Fibroblast of skin of left biceps (primary cell): ENCODE data around the gene DPY30.

Source experiments
- DNase-seq, 2 experiments: peaks; one replicate each; pipeline ENCODE4 v3.0.0-alpha.2; 2013; ENCODE audit warnings: low read depth in 2 of 2

Gene DPY30

DNA sequence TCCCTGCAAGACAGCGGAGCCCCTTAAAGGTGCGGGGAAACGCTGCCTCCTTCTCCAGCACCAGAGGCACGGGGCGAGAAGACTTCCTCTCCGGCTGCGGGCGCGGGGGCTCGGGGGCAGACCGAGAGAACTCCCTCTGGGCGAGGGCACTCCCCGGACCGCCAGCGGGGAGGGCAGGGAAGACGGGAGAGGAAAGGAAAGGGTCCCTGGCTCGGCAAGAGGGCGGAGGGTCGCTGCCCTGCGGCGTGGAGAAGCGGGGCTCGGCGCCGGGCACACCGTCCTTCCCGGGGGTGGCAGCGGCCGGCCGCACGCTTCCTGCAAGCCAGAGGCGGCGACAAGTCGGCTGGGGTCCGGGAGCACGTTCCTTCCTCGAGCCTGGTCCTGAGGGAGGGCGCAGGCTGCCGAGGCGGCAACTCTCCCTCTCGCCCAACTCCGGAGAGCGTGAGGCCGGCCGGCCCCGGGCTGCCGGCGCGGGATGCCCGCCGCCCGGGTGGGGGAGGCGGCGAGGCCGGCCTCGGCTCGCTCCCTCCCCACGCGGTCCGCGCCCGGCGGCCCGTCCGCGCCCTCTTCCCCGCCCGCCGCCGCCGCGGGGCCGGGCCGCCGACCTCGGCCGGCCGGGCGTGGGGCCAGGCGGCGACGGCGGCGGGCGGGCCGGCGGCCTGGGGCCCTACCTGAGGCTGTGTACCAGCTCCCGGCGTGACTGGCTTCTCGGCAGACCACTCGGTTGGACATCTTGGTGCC lies 29.9 kb downstream of the DPY30 start:
- no peak for DNase-seq

DNA sequence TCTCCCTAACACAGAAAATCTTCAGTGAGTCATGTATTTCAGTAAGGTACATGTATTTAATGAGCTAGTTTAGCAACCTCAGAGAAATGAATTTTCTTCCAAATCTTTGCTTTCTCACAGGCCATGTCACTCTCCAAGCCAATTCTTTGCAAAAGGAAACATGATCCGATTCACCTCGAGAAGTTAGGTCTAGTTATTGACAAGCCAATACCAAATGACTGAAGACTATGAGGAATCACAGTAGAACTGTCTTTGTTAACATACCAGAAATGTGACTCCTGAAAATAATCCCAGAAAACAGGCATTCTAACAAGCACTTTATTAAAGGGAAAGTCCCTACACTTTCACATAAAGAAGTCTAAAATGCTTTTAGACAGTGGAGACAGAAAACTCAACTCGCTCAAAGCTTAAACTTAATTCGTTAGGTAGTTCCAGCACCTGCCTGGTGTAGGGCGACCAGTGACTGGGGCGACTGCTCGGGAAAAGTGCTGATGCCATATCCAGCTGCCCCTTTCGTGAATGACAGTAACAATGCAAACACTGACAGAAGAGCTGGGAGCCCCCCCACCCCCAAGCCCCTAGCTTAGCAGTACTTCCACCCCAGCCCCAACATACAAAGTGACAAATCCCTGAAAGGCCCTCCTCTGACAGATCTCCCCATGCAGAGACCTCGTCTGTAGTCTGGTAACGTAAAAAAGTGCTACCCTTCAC lies 30.6 kb downstream of the DPY30 start:
- no peak for DNase-seq

DNA sequence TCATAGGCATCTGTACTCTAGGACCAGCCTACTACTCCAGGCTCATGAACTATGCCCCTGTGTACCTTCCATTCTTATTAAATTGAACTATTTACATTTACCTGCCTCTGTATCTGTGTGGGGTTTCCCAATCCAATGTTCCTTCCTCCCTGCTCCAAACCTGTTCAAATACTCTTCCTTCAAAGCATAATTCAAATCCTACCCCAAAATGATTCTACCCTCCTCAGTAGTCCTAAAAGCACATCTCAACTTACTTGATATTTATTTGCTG lies 32.5 kb downstream of the DPY30 start:
- no peak for DNase-seq

DNA sequence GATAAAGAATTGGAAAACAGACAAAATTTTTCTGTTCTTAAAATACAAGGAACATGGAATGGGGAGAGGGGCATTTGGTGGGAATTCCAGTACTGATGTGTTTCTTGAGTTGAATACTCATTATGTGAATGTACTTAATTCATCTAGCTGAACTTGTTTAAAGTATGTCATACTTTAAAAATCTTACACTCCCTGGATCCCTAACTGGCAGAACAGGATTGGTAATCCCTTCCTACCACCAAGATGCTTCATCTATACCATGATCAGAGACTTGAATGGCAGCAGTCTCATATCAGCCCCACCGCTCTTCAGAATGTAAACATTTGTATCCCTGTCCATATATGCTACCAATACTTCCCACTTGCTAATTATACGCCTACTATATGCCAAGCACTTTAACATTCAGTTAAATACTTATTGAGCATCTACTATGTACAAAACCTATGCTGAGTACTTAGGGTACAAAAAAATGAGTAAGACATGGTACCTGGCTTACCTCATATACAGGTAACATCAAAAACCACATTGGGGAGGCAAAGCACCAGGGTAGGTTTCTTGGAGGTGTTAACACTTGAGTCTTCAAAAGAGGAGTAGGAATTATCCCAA lies 34.1 kb downstream of the DPY30 start:
- DNase-seq: no peak

DNA sequence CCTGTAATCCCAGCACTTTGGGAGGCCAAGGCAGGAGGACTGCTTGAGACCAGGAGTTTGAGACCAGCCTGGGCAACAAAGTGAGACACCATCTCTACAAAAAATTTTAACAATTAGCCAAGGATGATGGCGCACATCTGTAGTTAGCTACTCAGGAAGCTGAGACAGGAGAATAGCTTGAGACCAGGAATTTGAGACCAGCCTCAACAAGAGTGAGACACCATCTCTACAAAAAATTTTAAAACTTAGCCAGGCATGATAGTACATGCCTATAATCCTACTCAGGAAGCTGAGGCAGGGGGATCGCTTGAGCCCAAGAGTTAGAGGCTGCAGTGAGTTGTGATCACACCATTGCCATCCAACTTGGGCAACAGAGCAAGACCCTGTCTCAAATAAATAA lies 35.8 kb downstream of the DPY30 start:
- DNase-seq: no peak

DNA sequence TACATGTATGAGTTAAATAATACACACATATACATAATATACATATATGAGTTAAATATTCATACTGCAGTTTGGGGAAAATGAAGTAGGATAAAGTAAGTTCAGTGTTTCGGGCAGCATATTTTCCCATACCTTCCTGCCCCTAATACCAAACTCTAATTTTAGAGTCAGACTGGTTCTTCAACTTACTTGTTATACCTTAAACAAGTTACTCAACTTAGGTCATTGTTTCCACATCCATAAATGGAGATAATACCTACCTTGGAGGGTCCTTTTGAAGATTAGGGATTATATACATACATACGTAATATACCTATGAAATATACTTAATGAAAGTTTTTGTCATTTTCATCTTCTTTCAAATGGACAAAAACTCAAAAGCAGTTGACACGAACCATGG lies 37.2 kb downstream of the DPY30 start:
- DNase-seq: no peak

DNA sequence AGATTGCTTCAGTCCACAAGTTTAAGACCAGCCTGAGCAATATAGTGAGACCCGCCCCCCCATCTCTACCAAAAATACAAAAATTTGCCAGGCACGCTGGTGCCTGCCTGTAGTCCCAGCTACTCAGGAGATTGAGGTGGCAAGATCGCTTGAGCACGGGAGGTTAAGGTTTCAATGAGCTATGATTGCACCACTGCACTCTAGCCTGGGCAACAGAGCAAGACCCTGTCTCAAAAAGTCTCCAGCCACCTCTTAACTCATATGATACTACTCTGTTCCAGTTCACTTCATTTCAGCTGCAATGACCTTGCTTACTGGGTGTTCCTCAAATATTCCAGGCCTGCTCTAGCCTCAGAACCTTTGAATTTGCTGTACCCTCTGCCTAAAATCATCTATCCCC lies 40.2 kb downstream of the DPY30 start:
- no peak for DNase-seq

DNA sequence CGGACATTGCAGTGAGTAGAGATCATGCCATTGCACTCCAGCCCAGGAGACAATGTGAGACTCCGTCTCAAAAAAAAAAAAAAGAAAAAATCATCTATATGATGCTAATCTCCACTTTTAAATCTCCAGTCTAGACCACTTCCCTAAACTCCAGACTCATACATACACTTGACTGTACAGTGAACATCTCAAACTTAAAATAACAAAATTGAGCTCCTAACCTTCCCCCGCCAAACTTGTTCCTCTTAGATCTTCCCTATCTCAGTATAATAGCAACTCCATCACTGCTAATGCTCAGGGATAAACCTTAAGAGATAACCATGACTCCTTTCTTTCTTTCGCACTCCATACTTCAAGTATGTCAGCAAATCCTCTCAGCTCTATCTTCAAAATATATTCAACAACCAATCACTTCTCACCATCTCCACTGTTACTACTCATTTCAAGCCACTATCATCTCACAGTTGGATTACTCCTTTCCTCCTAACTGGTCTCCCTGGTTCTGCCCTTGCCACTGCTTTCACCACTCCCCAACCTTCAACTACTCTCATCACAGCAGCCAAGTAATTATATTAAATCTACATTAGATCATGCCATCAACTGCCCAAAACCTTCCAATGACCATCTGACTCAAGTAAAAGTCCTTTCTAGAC lies 40.7 kb downstream of the DPY30 start:
- DNase-seq: no peak

DNA sequence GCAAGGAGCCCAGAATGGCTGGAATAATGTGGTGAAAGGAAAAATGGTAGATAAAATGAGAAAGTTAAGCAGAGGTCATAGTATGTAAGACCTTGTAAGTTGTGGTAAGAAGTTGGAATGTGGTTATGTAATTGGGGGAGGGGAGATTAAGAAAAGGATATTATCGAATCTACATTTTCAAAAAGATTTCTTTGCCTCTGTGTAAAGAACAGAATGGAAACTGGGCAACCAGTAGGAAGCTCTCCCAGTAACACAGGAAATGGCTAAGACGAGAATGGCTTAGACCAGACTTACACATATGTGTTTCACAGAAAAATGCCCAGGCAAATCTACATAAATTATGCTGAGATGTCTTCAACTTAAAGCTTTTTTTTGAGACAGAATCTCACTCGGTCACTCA lies 42.0 kb downstream of the DPY30 start:
- DNase-seq: peak; percentile 8 to 12

DNA sequence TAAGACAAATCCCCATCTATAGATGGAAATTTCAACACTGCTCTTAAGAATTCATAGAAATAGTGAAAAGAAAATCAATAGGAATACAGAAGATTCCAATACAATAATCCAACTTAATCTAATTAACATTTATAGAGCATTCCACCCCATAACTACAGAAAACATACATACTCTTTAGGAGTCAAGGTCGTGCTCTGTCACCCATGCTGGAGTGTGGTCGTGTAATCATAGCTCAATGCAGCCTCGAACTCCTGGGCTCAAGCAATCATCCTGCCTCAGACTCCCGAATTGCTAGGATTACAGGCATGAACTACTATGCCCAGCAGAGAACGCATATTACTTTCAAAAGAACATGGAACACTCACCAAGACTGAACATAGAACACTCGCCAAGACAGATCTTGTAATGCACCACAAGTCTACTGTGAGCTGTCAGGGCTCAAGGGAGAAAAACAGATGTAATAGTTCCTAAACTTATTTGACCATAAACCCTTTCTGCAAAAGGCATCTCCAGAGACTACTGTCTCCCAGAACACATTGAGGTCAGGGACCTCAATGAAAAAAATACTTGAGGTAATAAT lies 42.9 kb downstream of the DPY30 start:
- DNase-seq: no peak

DNA sequence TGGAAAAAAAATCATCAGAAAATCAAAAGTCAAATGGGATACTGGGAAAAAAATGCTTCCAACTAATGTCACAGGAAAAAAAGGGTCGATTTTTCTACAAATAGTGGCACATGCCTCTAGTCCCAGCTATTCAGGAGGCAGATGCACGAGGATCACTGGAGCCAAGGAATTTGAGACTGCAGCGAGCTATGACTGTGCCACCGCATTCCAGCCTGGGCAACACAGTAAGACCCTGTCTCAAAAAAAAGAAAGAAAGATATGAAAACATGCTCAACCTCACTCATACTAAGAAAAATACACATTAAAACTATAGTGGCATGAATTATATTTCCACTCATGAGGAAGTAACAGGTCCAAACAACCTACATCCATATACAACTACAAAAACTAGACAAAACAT lies 46.7 kb downstream of the DPY30 start:
- no peak for DNase-seq

DNA sequence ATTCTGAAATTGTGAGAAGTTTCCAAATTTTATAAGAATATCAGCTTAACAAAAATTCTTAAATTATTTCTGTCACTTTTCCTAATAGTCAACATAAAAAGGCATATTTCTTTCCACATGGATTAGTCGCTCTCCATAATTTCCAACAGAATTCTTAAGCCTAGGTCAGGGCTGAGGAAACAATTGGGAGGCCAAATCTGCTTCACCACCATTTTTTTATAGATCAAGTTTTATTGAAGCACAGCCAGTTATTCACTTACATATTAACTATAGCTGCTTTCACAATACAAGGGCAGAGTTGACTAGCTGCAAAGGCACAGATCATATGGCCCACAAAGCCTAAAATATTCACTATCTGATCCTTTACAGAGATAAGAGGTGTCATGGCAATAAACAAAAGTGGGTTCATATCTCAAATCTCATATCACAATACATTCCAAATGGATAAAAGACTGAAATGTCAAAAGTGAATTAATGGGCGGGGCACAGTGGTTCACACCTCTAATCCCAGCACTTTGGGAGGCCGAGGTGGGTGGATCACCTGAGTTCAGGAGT lies 47.5 kb downstream of the DPY30 start:
- DNase-seq: no peak

DNA sequence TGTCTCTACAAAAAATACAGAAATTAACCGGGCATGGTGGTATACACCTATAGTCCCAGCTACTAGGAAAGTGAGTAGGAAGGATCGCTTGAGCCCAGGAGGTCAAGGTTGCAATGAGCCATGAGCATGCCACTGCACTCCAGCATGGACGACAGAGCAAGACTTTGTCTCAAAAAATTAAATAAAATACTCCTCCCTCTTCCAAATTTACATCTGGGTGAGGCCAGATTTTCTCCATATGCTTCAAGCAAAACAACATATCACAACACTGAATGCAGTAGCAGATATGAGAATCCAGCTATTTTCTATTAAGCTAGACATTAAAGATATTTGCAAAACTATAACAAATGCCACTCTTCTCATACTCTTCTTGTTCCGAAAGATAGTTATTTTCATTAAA lies 49.7 kb downstream of the DPY30 start:
- no peak for DNase-seq

DNA sequence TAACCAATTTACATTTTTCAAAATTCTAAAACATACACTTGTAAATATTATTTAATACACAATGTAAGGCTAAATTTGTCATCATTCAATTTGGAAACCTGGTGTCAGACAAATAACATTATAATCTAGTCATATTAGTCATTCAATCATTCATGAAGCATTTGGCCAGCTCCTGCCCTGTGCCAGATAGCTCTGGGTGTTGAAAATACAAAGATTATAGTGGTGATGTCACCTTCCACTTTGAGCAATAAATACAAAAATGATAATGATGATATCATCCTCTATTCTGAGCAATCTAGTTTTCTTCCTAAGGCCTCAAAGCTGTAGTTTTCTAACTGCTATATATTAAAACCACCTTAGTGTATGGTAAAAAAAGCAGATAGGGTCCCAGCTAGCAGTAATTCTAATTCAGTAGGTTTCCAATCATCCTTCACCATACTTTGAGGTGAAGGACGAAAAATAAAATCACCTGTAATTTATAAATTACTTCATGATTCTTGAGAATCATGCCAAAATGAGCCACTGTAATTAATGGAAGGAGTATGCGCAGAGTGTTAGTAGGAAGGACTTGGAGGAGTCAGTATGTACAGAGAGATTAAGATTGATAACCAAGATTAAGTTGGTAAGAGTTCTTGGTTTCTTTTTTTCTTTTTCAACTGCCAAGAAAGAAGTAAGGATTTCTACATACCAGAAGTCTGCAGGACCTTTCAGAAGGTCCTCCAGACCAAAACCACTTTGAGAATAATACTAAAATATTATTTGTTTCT lies 52.0 kb downstream of the DPY30 start:
- DNase-seq: peak in 1 of 2 experiments; percentile 11

DNA sequence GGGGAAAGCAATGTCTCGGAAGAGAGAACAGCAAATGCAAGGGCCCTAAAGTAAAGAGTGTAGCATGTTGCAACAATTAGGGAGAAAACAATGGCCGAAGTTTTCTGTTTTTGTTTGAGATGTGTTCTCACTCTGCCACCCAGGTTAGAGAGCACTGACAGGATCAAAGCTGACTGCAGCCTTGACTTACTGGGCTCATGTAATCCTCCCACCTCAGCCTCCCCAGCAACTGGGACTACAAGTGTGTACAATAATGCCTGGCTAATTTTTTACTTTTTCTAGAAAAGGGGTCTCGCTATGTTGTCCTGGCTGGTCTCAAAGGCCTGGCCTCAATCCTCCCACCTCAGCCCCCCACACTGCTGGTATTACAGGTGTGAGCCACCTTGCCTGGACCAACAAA lies 52.7 kb downstream of the DPY30 start:
- DNase-seq: no peak

DNA sequence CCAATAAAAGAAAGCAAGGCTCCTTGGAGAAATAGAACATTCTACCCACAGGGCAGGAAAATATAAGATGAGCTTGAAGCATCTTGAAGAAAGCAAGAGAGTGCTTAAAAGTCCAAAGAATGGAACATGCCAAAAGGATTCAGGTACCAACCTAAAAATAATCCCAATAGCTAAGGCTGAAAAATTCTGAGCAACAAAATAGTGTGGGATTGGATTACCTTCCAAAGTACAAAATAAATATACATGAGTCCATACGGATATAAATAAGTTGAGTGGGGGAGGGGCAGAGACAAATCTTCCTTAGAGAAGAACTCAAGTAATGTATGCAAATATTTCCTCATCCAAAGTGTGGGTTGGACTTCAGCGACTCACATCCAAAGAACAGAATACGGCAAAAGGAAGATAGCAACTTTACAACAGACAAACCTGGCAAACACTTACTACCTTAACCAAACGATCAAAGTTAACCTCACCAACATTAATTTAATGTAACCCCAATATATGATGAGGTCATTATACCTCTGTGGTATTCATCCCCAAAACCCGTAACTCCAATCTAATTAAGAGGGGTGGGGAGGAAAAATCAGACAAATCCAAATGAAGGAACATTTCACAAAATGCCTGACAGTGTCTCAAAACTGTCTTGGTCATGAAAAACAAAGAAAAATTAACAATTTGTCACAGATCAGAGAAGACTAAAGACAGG lies 55.7 kb downstream of the DPY30 start:
- DNase-seq: no peak

DNA sequence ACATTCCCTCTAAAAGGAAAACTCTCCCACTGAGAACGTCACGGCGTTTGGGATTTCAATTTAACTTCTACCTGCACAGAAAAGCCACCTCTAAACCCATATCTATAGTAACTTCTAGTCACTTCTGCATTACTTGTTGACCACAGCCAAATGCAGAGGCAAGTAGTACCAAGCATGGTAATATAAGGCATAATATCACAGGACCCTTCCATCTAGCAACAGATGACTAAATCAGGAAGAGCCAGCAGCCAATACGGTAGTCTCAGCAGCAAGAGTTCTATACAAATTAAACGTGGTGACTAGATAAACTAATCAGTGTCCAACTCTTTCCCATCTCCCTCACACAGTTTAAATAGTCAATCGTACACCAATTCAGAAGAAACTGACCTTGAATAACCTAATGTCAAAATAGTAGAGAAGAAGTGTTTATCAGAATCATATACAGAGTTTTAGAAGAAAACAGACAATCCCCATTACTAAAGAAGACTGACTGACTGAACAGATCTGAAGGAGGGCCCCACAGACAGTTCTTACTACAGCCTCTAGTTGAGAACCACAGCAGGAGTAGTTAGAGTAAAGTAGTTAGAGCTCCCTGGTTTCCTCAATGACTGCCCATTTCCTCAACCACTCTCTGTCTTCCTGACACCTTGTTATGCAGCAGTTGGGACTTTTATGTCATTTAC lies 58.8 kb downstream of the DPY30 start:
- DNase-seq: no peak

DNA sequence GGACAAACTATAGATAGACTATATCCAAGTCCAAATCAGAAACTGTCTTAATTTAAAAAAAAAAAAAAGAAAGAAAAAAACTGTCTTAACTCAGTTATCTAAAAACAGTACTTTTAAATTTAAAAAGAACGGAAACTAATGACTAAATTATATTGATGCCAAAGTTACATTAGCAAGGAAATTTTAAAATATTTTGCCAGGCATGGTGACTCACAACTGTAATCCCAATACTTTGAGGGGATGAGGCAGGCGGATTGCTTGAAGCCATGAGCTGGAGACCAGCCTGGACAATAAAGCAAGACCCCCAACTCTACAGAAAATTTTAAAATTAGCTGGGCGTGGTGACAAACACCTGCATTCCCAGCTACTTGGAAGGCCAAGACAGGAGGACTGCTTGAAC lies 59.6 kb downstream of the DPY30 start:
- DNase-seq: no peak

DNA sequence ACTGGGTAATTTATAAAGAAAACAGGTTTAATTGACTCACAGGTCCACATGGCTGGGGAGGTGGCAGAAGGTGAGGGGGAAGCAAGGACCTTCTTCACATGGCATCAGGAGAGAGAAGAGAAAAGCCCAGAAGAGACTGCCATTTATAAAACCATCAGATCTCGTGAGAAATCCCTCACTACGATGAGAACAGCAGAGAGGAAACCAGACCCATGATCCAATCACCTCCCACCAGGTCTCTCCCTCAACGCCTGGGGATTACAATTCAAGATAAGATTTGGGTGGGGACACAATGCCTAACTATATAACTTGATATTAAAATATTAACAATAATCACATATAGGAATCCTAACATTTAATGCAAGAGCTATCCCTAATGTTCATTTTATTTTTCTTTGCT lies 60.6 kb downstream of the DPY30 start:
- no peak for DNase-seq

DNA sequence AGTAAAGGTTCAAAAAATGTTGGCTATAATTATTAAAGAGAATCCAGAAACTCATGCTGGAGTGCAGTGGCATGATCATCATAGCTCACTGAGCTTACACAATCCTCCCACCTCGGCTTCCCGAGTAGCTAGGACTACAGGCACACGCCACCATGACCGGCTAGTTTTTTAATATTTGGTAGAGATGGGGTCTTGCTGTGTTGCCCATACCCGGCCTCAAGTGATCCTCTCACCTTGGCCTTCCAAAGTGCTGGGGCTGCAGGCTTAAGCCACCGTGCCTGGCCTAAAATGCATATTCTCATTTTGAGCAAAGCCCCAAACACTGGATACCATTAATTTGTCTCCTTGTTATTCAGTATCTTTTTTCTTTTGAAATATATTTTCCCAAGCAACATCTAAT lies 61.2 kb downstream of the DPY30 start:
- no peak for DNase-seq
